Measurements from ENCODE around the gene GPR152. TPM values are rescaled to one million over a fixed set of nuclear protein-coding genes. Genes with fewer than 3 reads are reported as not detected.
"Not testable (repeated sequence)": the region's sequence is repeated elsewhere in the genome, so short reads cannot be mapped to it uniquely, and the experiment has no call there.

Gene GPR152
- total RNA-seq, 6 experiments from 2014 or later = not detected

DNA sequence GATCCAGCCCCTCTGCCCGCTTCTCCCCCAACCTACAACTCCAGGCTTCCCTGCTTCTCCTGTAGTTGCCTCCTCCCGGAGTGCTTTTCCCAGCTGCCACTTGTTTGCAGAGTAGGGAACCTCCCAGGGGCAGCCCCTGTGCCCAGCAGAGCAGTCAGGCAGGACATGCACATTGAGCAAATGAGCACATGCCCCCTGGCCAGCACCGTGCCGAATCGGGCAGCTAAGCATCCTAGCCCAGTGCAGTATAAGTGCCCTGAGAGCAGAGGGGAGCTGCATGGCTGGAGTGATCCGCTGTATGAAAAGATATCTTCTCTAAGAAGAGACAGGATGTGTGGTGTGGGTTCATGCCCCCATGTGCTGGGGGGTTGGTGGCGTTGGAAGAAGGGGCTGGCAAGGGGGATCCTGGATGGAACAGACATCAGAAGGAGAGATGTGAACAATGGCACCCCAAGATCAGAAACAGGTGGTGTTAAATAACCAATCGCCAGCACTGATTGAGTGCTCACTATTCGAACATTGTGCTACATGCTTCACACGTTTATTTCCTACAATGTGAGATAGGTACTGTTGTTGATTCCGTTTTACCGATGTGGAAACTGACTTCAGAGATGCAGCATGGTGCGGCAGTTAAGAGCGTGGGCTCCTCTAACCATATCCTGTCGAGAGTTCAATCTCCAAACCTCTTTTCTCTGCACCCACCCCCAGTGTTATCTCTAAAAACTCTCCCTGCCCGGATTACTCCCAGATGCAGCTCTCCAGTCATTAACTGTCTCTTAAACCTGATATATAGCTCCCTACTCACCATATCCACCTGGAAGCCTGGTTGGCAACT, 31.5 kb upstream of the GPR152 start:
- no peak for TF ChIP-seq POLR2A (IDR thresholded peaks at IDR 0.05)
- TF ChIP-seq, protein P1, sequence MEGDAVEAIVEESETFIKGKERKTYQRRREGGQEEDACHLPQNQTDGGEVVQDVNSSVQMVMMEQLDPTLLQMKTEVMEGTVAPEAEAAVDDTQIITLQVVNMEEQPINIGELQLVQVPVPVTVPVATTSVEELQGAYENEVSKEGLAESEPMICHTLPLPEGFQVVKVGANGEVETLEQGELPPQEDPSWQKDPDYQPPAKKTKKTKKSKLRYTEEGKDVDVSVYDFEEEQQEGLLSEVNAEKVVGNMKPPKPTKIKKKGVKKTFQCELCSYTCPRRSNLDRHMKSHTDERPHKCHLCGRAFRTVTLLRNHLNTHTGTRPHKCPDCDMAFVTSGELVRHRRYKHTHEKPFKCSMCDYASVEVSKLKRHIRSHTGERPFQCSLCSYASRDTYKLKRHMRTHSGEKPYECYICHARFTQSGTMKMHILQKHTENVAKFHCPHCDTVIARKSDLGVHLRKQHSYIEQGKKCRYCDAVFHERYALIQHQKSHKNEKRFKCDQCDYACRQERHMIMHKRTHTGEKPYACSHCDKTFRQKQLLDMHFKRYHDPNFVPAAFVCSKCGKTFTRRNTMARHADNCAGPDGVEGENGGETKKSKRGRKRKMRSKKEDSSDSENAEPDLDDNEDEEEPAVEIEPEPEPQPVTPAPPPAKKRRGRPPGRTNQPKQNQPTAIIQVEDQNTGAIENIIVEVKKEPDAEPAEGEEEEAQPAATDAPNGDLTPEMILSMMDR (IDR thresholded peaks at IDR 0.05) = no peak
- Histone ChIP-seq H3K9me3 (no peaks in the 10 kb centered on the region), H3K27ac (no peak overlapping the region), H3K4me3 (peak overlapping the region in 2 of 3 donors; percentile 61 to 66), H3K27me3 (no peaks in the 10 kb centered on the region), H3K36me3 (peaks cover 0 to 6% (median 0%) of the 10 kb centered on the region in 4 donors), H3K4me1 (peaks cover 0 to 15% (median 5%) of the 10 kb centered on the region in 4 donors)
- DNase-seq (no peak), ATAC-seq (no peak)
- WGBS (ENCODE audit: insufficient coverage, low coverage, low lambda C conversion rate, missing lambda C conversion rate) = 87% methylated on average over 14 of the region's 16 CpGs
- intact Hi-C loops (cut with DNase I) = no loop called here

DNA sequence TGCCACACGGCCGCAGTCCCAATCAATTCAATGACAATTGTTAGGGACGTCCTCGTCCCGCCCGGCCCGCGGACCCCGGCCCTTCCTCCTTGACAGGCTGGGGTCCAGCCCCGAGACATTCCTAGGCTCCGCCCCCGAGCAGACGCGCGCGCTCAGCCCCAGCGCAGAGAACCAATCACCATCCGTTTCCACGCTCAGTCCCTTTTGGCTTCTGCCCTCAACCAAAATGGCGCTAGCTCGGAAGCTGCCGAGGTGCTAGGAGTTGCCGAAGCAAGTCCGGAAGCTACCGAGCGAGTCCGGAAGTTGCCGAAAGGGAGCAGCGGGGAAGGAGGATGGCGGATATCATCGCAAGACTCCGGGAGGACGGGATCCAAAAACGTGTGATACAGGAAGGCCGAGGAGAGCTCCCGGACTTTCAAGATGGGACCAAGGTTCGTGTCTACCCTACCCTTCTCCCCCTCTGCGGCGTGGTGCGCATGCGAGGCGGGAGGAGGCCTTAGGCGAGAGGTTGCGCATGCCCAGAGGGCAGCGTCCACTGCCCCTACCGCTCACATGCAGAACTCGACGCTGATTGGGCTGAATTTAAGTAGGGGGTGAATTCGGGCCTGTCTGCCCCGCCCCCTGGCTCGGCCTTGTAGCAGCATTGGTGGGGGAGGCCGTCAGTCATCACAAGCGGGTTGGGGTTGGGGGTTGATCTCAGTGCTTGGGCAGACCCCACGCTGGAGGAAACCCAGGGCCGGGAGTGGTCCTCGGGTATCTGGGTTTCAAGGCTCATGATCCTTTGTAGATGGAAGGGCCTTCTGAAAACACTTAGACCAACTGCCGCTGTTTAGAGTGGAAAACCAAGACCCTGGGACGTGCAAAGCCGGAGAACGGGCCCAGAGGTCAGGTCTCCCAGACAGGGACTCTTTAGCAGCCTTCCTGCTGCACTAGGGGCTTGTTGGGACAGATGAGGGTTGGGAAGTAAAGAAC, 30.6 kb upstream of the GPR152 start, which contains the start of gene AIP:
Gene AIP, plus strand, starts transcription at position 200 of the 972 bp plus-strand sequence. Its CDS starts 133 bp downstream, at position 333.
- ATAC-seq (peak; percentile 98 to 99 (median 98)), DNase-seq (peak; percentile 96 to 98 (median 97))
- no peaks in the 10 kb centered on the region for H3K9me3 ChIP-seq
- H3K4me1 ChIP-seq = peaks cover 0 to 15% (median 5%) of the 10 kb centered on the region in 4 donors
- intact Hi-C loops (cut with DNase I) = no loop called here
- H3K27me3 ChIP-seq = no peaks in the 10 kb centered on the region
- TF ChIP-seq, protein P1 (IDR thresholded peaks at IDR 0.05) = peak in 2 of 4 donors; percentile 14 to 29
- peak; percentile 60 for TF ChIP-seq POLR2A (IDR thresholded peaks at IDR 0.05)
- H3K4me3 ChIP-seq = peak within 1 kb of the TSS; percentile 54 to 66 (median 61)
- peak within 1 kb of the TSS; percentile 58 to 78 (median 68) for H3K27ac ChIP-seq
- peaks cover 0 to 5% (median 0%) of the 10 kb centered on the region in 4 donors for H3K36me3 ChIP-seq
- 1% methylated on average over 30 of the region's 60 CpGs for WGBS (ENCODE audit: insufficient coverage, low coverage, low lambda C conversion rate, missing lambda C conversion rate)

DNA sequence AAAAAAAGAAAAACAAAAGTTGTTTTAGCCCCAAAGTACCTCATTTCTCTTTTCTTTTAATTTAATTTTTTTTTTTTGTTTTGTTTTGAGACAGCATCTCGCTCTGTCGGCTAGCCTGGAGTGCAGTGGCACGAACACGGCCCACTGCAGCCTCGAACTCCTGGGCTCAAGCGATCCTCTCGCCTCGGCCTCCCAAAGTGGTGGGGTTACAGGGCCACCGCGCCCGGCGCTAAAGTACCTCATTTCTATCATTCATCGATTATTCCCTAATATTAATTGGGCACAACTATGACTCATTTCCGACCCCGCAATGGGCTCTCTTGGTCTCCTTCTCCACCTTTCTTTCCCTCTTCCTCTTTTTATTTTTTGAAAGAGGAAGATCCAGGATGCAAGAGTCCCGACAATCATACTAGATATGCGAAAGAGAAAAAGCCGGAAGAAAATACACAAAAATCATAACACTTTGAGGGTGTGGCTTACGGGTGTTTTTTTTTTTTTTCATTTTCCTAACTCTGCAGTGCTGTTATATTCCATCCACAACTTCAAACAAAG, 29.8 kb upstream of the GPR152 start:
- intact Hi-C loops (cut with DNase I) = no loop called here
- ATAC-seq = peak in 2 of 4 donors; percentile 27 to 31
- peak overlapping the region; percentile 58 to 78 (median 68) for H3K27ac ChIP-seq
- no peaks in the 10 kb centered on the region for H3K36me3 ChIP-seq
- H3K27me3 ChIP-seq = no peaks in the 10 kb centered on the region
- H3K9me3 ChIP-seq = no peaks in the 10 kb centered on the region
- 41% methylated on average over 18 of the region's 19 CpGs for WGBS (ENCODE audit: insufficient coverage, low coverage, low lambda C conversion rate, missing lambda C conversion rate)
- DNase-seq = no peak
- TF ChIP-seq, protein P1 (IDR thresholded peaks at IDR 0.05) = no peak
- no peak for TF ChIP-seq POLR2A (IDR thresholded peaks at IDR 0.05)
- peak overlapping the region; percentile 54 to 66 (median 61) for H3K4me3 ChIP-seq
- peaks cover 0 to 15% (median 5%) of the 10 kb centered on the region in 4 donors for H3K4me1 ChIP-seq

DNA sequence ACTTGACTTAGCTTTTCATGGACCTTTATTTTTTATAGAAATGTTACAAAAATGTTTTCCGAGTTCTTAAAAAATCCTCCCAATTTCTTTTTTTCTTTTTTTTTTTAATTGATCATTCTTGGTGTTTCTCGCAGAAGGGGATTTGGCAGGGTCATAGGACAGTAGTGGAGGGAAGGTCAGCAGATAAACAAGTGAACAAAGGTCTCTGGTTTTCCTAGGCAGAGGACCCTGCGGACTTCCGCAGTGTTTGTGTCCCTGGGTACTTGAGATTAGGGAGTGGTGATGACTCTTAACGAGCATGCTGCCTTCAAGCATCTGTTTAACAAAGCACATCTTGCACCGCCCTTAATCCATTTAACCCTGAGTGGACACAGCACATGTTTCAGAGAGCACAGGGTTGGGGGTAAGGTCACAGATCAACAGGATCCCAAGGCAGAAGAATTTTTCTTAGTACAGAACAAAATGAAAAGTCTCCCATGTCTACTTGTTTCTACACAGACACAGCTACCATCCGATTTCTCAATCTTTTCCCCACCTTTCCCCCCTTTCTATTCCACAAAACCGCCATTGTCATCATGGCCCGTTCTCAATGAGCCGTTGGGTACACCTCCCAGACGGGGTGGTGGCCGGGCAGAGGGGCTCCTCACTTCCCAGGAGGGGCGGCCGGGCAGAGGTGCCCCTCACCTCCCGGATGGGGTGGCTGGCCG, 25.0 kb upstream of the GPR152 start:
- ATAC-seq; H3K27me3 ChIP-seq; H3K36me3 ChIP-seq; intact Hi-C loops (cut with DNase I); DNase-seq; H3K4me3 ChIP-seq; H3K27ac ChIP-seq; H3K9me3 ChIP-seq: not testable (repeated sequence)
- H3K4me1 ChIP-seq = peaks cover 0 to 14% (median 0%) of the 10 kb centered on the region in 4 donors
- 76% methylated on average over 14 of the region's 16 CpGs for WGBS (ENCODE audit: insufficient coverage, low coverage, low lambda C conversion rate, missing lambda C conversion rate)

DNA sequence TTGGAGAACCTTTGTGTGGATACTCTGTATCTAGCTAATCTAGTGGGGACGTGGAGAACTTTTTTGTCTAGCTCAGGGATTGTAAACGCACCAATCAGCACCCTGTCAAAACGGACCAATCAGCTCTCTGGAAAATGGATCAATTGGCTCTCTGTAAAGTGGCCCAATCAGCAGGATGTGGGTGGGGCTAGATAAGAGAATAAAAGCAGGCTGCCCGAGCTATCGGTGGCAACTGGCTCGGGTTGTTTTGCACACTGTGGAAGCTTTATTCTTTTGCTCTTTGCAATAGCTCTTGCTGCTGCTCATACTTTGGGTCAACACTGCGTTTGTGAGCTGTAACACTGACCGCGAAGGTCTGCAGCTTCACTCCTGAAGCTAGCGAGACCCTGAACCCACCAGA, 24.2 kb upstream of the GPR152 start:
- intact Hi-C loops (cut with DNase I); H3K36me3 ChIP-seq; H3K27ac ChIP-seq; DNase-seq; H3K9me3 ChIP-seq; H3K27me3 ChIP-seq; ATAC-seq; H3K4me3 ChIP-seq: not testable (repeated sequence)
- WGBS (ENCODE audit: insufficient coverage, low coverage, low lambda C conversion rate, missing lambda C conversion rate) = 76% methylated on average over 9 of the region's 10 CpGs
- H3K4me1 ChIP-seq = peaks cover 0 to 11% (median 0%) of the 10 kb centered on the region in 4 donors

Data from right lobe of liver (tissue), 6 donors.